Measurements from ENCODE around the gene KRTAP10-6.

DNA sequence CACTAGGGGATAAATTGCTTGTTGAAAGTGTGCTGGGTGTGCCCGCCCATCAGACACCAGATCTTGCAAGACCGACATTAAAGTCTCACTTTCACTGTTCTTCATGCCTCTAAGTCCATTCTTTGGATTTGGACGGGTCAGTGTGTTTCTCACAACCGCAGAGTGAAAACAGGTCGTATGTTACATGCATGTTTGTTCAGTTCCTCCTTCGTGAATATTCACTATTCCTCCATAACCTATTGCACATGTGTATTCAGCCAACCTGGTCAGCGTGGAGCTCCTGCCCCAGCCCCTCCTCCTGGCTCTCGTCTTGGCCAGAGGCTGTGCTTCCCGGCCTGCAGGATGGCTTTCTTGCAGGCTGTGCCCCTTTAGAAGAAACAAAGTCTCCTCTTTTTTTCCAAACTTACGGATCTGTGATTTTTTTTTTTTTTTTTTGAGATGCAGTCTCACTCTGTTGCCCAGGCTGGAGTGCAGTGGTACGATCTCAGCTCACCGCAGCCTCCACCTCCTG is 2.2 kb upstream of the KRTAP10-6 start:
- no peak for TF ChIP-seq CTCF (conservative IDR thresholded peaks at IDR 0.05; ENCODE audit: low read depth, low read length)
- no peak for TF ChIP-seq EZH2phosphoT487 (IDR thresholded peaks at IDR 0.05; ENCODE audit: borderline replicate concordance, low read length)

All from PC-3 (cell line).